ENCODE data around the gene FGF1.
"Not testable (repeated sequence)": the region's sequence is repeated elsewhere in the genome, so short reads cannot be mapped to it uniquely, and the experiment has no call there.

FGF1 gene

DNA sequence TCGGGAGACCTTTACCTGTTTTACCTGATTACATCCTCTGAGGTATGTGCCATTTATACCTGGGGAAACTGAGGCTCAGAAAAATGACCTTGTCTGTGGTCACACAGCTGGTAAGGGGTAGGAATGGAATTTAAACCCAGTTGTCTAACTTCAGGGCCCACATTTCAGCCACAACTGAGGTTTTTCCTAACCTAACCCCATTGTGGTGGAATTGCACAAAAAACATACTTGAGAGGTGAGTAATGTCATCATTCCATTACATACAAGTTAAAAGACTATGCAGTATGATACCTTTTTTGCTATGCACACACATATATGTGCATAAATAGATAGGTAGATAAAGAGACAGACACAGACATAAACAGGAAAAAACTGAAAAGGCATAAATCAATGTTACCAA lies 14.1 kb downstream of the FGF1 start:
- DNase-seq (ENCODE audit: insufficient read length, low spot score) (no peak), FAIRE-seq (no peak)

DNA sequence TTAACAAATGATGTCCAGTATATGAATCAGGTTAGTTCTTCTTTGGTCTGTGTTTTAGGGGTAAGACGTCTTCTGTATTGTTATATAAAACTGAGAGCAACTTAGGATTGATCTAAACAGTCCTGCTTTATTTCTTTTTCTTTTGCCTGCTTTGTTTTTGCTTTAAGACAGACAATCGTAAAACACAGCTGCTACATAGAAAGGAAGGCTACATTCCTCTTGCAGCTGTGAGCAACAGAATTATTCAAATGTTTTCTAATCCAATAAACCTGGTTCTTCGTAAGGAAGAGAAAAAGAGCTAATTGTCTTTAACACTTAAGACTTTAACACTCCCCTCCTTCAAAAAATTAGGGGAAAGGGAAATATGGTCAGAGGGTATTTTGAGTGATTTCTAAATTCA lies 14.6 kb downstream of the FGF1 start:
- no peak for DNase-seq (ENCODE audit: insufficient read length, low spot score)

DNA sequence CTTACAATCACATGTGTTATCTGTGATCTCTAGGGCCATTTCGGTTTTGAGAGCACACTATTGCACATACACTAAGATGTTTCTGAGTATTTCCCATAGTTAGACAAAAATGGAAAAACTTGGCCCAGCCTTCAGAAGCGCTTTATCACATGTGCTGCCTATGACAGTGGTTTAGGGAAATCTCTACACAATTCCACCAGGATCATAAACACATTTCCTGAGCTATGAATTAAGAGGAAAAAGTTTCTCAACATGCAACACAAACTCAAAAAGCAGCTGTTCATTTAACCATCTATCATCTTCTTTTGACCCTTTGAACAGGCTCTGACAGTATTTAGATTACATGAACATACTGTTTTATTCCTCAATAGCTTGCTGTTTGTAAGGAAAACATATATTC lies 15.1 kb downstream of the FGF1 start:
- no peak for FAIRE-seq

More for the DNA sequence above, 14.6 kb downstream of the FGF1 start:
- no peak for FAIRE-seq

DNA sequence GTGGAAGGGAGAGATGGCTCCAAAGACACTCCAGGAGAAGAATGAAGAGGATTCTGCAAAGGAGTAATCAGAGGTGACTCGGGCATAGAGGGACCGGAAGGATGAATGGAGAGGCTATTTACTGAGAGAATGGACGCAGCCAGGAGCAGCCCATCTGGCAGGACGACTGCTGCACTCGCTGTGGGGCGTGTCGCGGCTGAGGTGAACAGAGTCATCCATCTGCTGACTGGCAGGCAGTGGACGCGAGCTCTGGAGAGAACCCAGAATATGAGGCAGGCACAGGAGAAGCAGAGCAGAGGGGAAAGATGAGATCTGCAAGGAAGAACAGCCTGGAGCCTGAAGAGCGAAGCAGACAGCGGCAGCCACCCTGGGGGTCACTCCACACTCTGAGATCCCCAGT lies 16.4 kb downstream of the FGF1 start:
- no peak for FAIRE-seq
- no peak for DNase-seq (ENCODE audit: insufficient read length, low spot score)

More for the DNA sequence above, 15.1 kb downstream of the FGF1 start:
- DNase-seq (ENCODE audit: insufficient read length, low spot score): no peak

DNA sequence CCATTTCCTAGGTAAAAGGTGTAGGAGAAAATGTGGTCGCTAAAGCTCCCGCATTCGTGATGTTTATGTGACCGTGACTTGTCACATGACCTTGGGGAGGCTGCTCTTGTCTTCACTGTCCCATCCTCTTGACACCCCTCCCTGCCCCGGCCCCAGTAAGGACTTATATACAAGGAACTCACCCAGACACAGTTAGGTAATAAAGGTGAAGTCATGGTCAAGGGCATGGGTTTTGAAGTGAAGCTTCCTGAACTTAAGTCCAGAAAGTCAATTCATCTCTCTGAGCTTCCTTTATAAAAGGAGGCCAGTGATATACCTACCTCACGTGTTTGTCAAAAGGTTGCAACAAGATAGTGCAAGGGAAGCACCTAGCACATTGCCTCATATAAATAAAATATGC lies 17.6 kb downstream of the FGF1 start:
- DNase-seq (ENCODE audit: insufficient read length, low spot score) (no peak), FAIRE-seq (no peak)

DNA sequence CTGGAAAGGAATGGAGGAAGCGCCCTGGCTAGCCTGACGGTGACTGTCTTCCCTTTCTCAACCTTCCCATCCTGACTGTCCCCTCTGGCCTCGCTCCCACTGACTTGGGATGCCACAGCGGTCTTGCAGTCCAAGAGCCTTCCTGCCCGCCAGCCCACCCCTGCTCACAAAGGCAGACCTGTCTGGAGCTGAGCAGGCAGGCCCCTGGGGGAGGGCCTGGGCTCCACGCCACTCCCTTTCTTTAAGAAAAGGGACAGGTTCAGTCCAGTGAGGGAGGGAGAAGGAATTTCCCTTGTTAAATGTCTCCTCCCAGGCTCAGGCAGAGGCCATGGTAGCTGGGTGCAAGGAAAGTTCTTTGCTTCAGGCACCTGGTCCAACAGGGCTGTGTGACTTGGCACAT lies 18.1 kb downstream of the FGF1 start:
- no peak for FAIRE-seq
- no peak for DNase-seq (ENCODE audit: insufficient read length, low spot score)

DNA sequence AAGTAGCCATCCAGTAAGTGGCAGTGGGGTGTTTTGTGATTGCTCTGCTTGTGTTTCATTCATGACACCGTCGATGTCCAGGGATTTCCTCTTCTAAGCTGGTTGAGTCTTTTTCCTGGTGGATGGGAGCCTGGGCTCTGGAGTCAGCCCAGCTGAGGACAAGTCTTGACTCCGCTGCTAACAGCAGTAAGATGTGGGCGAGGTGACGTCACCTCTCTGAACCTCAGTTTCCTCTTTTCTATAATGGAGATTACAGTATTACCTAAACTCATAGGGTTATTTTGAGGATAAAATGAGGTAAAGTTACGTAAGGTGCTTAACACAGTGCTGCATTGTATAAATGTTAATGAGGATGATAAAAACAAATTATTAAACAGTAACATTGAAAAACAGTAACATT lies 21.3 kb downstream of the FGF1 start:
- FAIRE-seq: no peak
- no peak for DNase-seq (ENCODE audit: insufficient read length, low spot score)

DNA sequence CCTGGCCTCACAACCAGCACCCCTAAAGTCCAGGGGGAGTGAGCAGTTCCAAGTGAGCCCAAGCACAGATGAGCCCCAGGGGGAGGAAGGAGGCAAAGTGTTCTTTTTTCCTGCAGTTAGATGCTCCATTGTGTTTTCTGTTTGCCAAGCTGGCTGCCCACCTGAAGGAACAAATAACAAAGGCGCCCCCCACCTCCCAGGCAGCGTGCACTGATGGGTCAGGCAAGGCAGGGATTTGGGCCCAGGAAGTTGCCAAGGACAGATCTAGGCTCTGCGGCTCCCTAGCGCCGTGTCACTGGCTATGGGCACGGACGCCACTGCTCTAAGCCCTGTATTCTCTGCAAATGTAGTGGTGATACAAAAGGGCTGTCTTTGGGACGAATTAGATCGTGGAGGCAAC lies 21.8 kb downstream of the FGF1 start:
- FAIRE-seq (no peak), DNase-seq (ENCODE audit: insufficient read length, low spot score) (no peak)

DNA sequence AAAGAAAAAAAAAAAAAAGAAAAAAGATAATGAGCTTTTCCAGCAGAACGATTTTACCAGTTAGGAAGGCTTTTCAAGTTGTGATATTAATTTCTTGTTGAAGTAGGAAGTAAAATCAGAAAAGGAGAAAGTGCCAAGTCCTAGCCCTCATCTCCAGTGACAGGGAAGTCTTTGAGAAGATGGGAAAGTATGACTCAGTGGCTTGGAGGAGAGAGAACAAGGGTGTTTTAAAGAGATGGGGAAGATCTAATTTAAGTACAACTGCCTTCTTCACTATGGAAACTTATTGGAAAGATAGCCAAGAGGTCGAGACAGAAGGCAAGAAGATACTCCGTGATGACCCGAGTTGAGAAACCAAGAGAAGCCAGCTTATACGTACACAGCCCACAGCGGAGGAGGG lies 22.6 kb downstream of the FGF1 start:
- DNase-seq (ENCODE audit: insufficient read length, low spot score): no peak
- FAIRE-seq: no peak

DNA sequence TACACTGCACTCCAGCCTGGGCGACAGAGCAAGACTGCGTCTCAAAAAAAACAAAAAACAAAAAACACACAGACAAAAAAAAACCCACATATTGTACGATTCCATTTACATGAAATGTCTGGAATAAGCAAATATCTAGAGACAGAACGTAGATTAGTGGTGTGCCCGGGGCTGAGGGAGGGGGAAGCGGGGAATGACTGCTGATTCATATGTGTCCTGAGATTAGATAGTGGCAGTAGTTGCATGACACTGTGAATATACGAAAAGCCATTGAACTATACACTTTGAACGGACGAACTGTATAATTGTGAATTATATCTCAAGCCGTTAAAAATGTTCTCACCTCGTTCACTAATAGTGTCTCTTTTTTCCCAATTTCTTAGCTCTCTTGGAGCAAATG lies 23.9 kb downstream of the FGF1 start:
- DNase-seq (ENCODE audit: insufficient read length, low spot score): no peak
- FAIRE-seq: no peak

DNA sequence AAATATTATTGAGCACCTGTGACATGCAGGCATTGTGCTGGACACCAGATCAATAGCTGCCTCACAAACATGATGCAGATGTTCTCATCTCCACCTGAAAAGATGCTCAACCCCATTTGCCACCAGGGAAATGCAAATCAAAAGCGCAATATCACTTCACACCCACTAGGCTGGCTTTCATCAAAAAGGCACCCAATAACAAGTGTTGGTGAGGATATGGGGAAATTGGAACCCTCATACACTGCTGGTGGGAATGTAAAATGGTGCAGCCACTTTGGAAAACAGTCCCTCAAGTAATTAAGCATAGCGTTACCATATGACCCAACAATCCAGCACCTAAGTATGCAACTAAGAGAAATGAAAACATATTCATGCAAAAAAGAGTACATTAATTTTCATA lies 24.7 kb downstream of the FGF1 start:
- no peak for FAIRE-seq
- no peak for DNase-seq (ENCODE audit: insufficient read length, low spot score)

DNA sequence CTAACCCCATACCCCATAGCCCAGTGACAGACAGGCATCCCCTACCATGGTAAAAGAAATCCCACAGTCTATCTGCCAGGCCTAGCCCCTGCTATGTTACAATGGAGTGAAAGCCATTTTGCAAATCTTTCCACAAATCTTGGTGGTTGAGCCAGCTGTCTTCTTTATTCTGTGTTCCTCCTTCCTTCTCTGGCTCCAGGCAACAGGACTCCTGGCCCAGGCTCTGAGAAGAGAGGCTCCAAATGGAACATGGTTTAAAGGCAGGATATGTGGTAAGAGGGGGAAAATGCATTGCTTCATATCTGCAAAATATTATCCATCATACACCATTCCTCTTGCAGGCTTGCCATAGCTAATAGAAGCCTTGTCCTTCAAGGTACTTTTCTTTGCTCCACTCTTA lies 25.2 kb downstream of the FGF1 start:
- FAIRE-seq (no peak), DNase-seq (ENCODE audit: insufficient read length, low spot score) (no peak)

DNA sequence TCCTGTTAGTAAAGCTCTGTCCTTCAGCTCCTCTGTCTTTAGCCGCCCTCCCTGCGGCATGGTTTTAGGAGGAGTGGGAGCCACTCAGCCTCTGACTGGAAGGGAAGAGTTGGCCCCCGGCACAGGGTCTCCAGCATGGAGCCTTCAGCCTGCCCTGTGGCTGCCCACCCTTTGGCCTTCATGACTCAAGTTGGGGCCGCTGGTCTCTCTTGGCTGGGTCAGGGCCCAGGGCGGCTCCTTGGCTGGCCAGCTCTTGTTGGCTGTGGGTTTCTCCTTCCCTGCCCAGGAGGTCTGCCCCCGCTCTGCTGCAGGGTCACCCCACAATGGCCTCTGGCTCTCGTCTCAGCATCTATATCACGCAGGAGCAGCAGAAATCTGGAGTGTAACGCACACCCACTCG lies 25.7 kb downstream of the FGF1 start:
- DNase-seq (ENCODE audit: insufficient read length, low spot score) (no peak), FAIRE-seq (no peak)

DNA sequence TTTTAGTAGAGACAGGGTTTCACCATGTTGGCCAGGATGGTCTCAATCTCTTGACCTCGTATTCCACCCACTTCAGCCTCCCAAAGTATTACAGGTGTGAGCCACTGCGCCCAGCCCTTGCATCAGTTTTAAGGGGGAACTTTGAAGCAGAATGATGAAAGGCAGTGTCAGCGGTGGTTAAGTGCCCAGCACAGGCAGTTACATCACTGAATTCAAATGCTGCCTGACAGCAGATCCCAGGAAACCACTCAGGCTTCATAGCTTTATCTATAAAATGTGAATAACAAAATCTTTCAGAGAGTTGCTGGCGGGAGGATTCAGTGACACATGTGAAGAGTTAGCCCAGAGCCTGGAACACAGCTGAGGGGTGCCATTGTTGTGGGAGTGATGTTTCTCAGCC lies 26.5 kb downstream of the FGF1 start:
- DNase-seq (ENCODE audit: insufficient read length, low spot score) (no peak), FAIRE-seq (no peak)

DNA sequence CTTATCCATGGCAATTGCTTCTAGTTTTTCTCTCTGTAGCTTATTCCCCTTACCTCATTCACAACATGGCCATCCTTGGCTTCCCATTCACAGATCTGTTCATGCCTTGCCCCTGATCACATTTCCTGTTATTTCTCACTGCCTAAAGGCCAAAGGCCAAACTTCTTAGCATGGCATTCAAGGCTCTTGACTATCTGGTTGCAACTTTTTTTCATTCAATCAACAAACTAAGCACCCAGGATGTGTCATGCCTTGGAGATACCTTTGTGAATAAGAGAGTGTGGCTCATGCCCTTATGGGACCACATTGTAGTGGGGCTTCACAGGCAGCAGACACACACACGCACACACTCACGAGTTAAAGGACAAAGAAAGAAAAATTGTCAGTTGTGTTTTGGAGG lies 27.6 kb downstream of the FGF1 start:
- FAIRE-seq: no peak
- no peak for DNase-seq (ENCODE audit: insufficient read length, low spot score)

DNA sequence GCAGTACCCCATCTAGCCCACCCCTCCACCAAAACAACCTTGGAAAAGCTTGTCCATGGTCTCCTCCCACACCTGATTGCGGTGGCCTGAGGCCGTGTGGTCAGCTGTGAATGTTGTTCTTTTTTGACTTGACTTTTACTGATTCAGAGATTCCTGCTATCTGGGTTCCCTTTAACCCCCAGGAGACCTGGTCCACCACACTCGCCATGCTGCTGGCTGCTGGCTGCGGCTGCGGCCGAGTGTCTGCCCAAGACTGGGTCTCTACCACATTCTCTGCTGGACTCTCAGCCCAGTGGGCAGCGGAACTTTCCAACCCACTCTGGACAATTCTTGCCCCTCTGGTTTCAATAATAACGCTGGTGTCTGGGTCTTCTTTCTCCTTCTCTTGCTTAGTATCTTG lies 28.4 kb downstream of the FGF1 start:
- FAIRE-seq: no peak
- no peak for DNase-seq (ENCODE audit: insufficient read length, low spot score)

DNA sequence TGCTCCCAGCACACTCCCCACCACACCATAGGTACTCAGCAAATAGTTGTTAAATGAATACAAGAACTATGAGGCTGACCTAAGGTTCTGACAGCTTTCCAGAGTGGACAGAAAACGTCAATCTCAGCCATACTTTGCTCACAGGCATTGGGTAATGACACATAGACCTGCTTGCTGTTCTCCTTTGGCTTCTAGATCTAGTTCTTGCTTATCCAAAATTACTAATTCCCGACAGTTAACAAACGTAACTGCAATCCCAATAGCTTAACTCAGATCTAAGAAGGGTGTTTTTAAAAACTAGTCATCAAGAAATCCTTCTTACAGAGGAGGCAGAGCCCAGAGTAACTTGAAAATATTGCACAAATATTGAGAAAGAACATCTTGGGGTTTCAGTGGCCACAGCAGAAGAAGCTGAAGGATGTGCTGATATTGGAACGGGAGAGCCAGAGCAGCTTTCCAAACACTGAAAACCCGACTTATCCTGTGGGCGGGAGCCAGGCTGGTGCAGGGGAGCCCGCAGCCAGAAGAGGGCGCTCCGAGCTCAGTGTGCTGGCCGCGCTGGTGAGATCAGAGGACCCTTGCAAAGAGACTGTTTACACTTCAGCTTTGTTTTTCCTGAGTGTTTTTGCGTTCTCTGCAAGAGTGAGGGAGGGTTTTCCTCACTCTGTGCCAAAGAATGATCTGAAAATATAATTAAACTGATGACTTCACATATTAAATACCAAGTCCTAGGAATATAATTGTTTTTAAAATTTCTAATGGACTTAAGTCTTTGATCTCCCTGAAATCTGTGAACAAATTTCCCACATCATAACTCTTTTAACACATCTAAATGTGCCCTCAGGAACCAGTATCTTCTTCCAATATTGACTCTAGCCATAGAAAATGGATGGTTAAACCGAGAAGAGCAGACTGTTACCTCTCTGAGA lies 30.3 kb downstream of the FGF1 start:
- FAIRE-seq: peak; percentile 77

DNA sequence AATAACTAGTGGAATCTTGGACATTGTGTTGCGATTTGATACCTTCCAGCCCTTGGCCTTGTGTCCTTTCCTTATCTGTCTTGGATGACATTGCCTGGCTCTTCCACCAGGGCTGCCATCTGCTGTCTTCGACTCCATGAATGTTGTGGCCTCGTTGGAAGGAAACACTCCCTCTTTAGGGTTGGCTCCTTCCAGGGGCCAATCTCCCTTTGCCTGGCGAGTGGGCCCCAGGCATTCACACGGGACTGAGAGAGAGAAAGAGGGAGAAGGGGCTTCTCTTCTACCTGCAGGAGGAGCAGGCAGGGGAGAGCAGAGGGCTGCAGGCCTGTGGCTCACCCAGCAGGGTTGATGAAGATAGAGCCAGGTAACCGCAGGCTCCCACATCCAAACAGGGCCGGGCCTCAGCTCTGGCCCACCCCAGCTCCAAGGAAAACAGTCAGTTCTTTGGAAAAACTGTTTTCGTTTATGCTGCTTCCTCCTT lies 31.3 kb downstream of the FGF1 start:
- FAIRE-seq: no peak
- DNase-seq (ENCODE audit: insufficient read length, low spot score): no peak

More for the DNA sequence above, 30.3 kb downstream of the FGF1 start:
- DNase-seq (ENCODE audit: insufficient read length, low spot score): peak; percentile 72

DNA sequence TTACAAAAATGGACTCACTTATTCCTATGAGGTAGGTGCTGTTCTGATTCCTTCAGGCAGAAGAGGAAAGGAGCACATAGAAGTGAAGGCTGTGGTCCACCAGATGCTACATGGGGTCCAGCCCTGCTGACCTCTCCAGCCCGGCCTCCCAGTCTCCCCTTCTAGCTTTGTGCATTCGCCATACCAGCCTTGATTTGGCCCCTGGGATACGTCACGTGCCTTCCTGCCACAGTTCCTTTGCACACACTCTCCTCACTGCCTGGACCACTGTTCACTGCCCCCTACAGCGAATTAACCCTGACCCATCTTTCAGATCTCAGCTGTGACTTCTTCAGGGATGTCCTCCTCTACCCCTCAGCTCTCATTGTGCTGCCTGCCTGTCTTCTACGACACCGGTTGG lies 32.6 kb downstream of the FGF1 start:
- no peak for DNase-seq (ENCODE audit: insufficient read length, low spot score)
- no peak for FAIRE-seq

DNA sequence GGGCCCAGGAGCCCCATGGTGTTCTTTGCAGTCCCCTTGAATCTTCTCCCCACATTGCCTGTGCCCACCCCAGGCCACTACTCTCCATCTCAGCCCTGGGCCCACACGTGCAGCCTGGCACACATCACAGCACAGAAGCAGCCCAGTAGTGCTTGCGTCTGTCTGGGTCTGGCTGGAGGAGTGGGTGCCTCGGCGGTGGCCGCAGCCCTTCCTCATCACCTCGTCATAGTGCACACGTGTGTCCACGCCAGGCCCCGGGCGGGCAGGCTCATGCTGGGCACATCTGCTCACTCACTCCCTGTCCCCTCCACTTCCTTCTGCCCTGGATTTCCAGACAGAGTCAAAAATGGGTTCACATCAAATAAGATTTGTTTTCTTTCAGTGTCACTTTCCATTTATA lies 33.3 kb downstream of the FGF1 start:
- no peak for FAIRE-seq
- DNase-seq (ENCODE audit: insufficient read length, low spot score): no peak

DNA sequence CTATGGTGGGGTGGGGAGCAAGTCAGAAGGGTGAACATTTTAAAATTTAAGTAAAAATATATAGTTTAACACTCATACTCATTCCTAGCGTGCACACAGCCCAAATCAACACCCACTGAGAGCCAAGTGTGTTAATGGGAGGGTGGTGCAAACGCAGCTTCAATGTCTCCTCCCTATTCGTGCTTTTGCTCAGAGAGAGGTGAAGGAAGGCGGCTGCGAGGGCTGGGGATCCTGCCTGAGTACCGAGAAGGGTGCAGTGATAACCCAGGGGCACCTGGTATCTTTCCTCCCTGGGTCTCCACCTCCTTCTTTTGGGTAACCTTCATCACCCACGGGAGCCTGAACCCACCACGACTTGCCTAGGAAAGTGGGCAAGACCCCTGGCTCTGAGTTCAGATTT lies 35.0 kb downstream of the FGF1 start:
- DNase-seq (ENCODE audit: insufficient read length, low spot score) (no peak), FAIRE-seq (no peak)

DNA sequence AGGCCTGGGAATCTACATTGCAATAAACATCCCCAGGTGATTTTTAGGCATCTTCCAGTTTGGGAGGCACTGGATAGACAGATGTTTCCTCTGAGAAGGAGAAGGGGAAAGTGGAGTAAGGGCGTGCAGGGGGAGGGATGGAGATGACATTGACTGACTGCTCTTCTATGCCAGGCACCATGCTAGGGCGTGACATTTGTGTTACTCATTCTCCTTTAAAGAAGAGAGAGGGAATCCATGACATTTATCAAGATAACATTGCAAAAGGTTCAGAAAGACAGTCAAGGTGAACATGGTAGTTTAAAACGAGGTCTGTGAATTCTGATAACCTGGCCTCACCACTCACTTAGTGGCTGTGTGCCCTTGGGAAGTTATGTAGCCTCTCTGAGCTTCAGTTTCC lies 35.8 kb downstream of the FGF1 start:
- DNase-seq (ENCODE audit: insufficient read length, low spot score): no peak
- no peak for FAIRE-seq

DNA sequence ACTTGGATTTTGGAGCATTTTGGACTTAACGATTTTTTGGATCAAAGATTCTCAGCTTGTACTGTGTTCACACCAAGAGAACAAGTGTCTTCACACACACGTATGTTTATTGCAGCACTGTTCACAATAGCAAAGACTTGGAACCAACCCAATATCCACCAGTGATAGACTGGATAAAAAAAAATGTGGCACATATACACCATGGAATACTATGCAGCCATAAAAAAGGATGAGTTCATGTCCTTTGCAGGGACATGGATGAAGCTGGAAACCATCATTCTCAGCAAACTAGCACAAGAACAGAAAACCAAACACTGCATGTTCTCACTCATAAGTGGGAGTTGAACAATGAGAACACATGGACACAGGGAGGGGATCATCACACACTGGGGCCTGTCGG lies 37.8 kb downstream of the FGF1 start:
- not testable (repeated sequence) for FAIRE-seq; DNase-seq (ENCODE audit: insufficient read length, low spot score)

Data from GM19239 (cell line).